Activated effector memory CD4-positive, alpha-beta T cell treated with anti-CD3 and anti-CD28 coated beads, Interleukin-2, amount 50 U/mL, for 16 hours (primary cell): ENCODE data around the gene DNAH8.

Source experiments
- DNase-seq: peaks from one replicate; pipeline ENCODE4 v3.0.0-alpha.2; 2020

Gene DNAH8

GRCh38 chr6:38799529-38800184, 84.5 kb downstream of the DNAH8 start:
- DNase-seq, result no peak

GRCh38 chr6:38801305-38801704, 86.2 kb downstream of the DNAH8 start:
- no peak for DNase-seq

GRCh38 chr6:38802497-38802896, 87.4 kb downstream of the DNAH8 start:
- no peak for DNase-seq

GRCh38 chr6:38803129-38803528, 88.0 kb downstream of the DNAH8 start:
- no peak for DNase-seq

- no peak for DNase-seq
Observed at GRCh38 chr6:38804358-38804757, 89.2 kb downstream of the DNAH8 start.

GRCh38 chr6:38805127-38805655, 90.1 kb downstream of the DNAH8 start:
- no peak for DNase-seq

- DNase-seq, result no peak
Observed at GRCh38 chr6:38805692-38806091, 90.6 kb downstream of the DNAH8 start.

GRCh38 chr6:38806271-38806670, 91.2 kb downstream of the DNAH8 start:
- DNase-seq, result no peak

GRCh38 chr6:38806833-38807232, 91.7 kb downstream of the DNAH8 start:
- DNase-seq, result no peak

GRCh38 chr6:38808039-38808438, 92.9 kb downstream of the DNAH8 start:
- no peak for DNase-seq

GRCh38 chr6:38813041-38813823, 98.1 kb downstream of the DNAH8 start:
- no peak for DNase-seq

- no peak for DNase-seq
Observed at GRCh38 chr6:38814761-38815160, 99.7 kb downstream of the DNAH8 start.

GRCh38 chr6:38815250-38815649, 100.1 kb downstream of the DNAH8 start:
- no peak for DNase-seq

- DNase-seq, result no peak
Observed at GRCh38 chr6:38818691-38819090, 103.6 kb downstream of the DNAH8 start.

- DNase-seq, result no peak
Observed at GRCh38 chr6:38822963-38823362, 107.9 kb downstream of the DNAH8 start.

GRCh38 chr6:38824243-38824894, 109.3 kb downstream of the DNAH8 start:
- DNase-seq, result no peak

GRCh38 chr6:38827024-38827423, 111.9 kb downstream of the DNAH8 start:
- no peak for DNase-seq

- DNase-seq, result no peak
Observed at GRCh38 chr6:38831865-38832264, 116.8 kb downstream of the DNAH8 start.

- DNase-seq, result no peak
Observed at GRCh38 chr6:38833320-38833719, 118.2 kb downstream of the DNAH8 start.

- DNase-seq, result no peak
Observed at GRCh38 chr6:38836585-38836984, 121.5 kb downstream of the DNAH8 start.

GRCh38 chr6:38837101-38837500, 122.0 kb downstream of the DNAH8 start:
- no peak for DNase-seq

GRCh38 chr6:38843798-38844197, 128.7 kb downstream of the DNAH8 start:
- DNase-seq, result no peak

- DNase-seq, result no peak
Observed at GRCh38 chr6:38845931-38846330, 130.8 kb downstream of the DNAH8 start.

- no peak for DNase-seq
Observed at GRCh38 chr6:38846361-38846760, 131.2 kb downstream of the DNAH8 start.
